Measurements from ENCODE around the gene ZSWIM7. TPM values are rescaled to one million over a fixed set of nuclear protein-coding genes. Genes with fewer than 3 reads are reported as not detected.

ZSWIM7 gene
- total RNA-seq, 1 donor from 2014 or later: 24.2 TPM

GRCh38 chr17:15973834-15974233 is 25.7 kb downstream of the ZSWIM7 start:
- Histone ChIP-seq H3K36me3 (ENCODE audit: control insufficient read depth, insufficient read depth, low read length) (peaks cover 2% of the 10 kb centered on the region), H3K27me3 (ENCODE audit: control insufficient read depth, insufficient read depth, low read length) (no peaks in the 10 kb centered on the region), H3K4me3 (ENCODE audit: low read depth, low read length) (no peak overlapping the region)
- FAIRE-seq (no peak), DNase-seq (ENCODE audit: low read depth) (no peak)
- no peak for TF ChIP-seq CTCF (IDR thresholded peaks at IDR 0.05; ENCODE audit: insufficient read depth, low read length, severe bottlenecking)

- no peak for FAIRE-seq
- TF ChIP-seq CTCF (IDR thresholded peaks at IDR 0.05; ENCODE audit: insufficient read depth, low read length, severe bottlenecking): no peak
- H3K36me3 ChIP-seq (ENCODE audit: control insufficient read depth, insufficient read depth, low read length): peaks cover 6% of the 10 kb centered on the region
Observed at GRCh38 chr17:15973016-15973415, 26.5 kb downstream of the ZSWIM7 start.

GRCh38 chr17:15972497-15972951 is 27.0 kb downstream of the ZSWIM7 start:
- FAIRE-seq (no peak), DNase-seq (ENCODE audit: low read depth) (no peak)
- peaks cover 6% of the 10 kb centered on the region for H3K36me3 ChIP-seq (ENCODE audit: control insufficient read depth, insufficient read depth, low read length)
- no peak for TF ChIP-seq CTCF (IDR thresholded peaks at IDR 0.05; ENCODE audit: insufficient read depth, low read length, severe bottlenecking)
- H3K4me3 ChIP-seq (ENCODE audit: low read depth, low read length): no peak overlapping the region
- no peaks in the 10 kb centered on the region for H3K27me3 ChIP-seq (ENCODE audit: control insufficient read depth, insufficient read depth, low read length)

More at GRCh38 chr17:15973016-15973415, 26.5 kb downstream of the ZSWIM7 start:
- Histone ChIP-seq H3K4me3 (ENCODE audit: low read depth, low read length) (no peak overlapping the region), H3K27me3 (ENCODE audit: control insufficient read depth, insufficient read depth, low read length) (no peaks in the 10 kb centered on the region)
- DNase-seq (ENCODE audit: low read depth): no peak

GRCh38 chr17:15971882-15972281 is 27.6 kb downstream of the ZSWIM7 start:
- no peak for DNase-seq (ENCODE audit: low read depth)
- no peak for FAIRE-seq
- no peaks in the 10 kb centered on the region for H3K27me3 ChIP-seq (ENCODE audit: control insufficient read depth, insufficient read depth, low read length)
- H3K36me3 ChIP-seq (ENCODE audit: control insufficient read depth, insufficient read depth, low read length): peaks cover 6% of the 10 kb centered on the region
- no peak overlapping the region for H3K4me3 ChIP-seq (ENCODE audit: low read depth, low read length)
- TF ChIP-seq CTCF (IDR thresholded peaks at IDR 0.05; ENCODE audit: insufficient read depth, low read length, severe bottlenecking): no peak

- H3K36me3 ChIP-seq (ENCODE audit: control insufficient read depth, insufficient read depth, low read length): peaks cover 6% of the 10 kb centered on the region
- no peak for FAIRE-seq
Observed at GRCh38 chr17:15971098-15971678, 28.3 kb downstream of the ZSWIM7 start.

More at GRCh38 chr17:15971098-15971678, 28.3 kb downstream of the ZSWIM7 start:
- Histone ChIP-seq H3K4me3 (ENCODE audit: low read depth, low read length) (no peak overlapping the region), H3K27me3 (ENCODE audit: control insufficient read depth, insufficient read depth, low read length) (no peaks in the 10 kb centered on the region)
- DNase-seq (ENCODE audit: low read depth): no peak
- no peak for TF ChIP-seq CTCF (IDR thresholded peaks at IDR 0.05; ENCODE audit: insufficient read depth, low read length, severe bottlenecking)

All from bronchial epithelial cell (primary cell).